GM19438 (cell line): Measurements from ENCODE around the gene TPRG1.

Experiments
- ATAC-seq: cut with Tn5 transposase; IDR thresholded peaks from one replicate; pipeline ENCODE4 v1.9.1; 2021; ENCODE audit warnings: low read depth; ENCODE audit not compliant: unreplicated experiment

TPRG1 gene

DNA sequence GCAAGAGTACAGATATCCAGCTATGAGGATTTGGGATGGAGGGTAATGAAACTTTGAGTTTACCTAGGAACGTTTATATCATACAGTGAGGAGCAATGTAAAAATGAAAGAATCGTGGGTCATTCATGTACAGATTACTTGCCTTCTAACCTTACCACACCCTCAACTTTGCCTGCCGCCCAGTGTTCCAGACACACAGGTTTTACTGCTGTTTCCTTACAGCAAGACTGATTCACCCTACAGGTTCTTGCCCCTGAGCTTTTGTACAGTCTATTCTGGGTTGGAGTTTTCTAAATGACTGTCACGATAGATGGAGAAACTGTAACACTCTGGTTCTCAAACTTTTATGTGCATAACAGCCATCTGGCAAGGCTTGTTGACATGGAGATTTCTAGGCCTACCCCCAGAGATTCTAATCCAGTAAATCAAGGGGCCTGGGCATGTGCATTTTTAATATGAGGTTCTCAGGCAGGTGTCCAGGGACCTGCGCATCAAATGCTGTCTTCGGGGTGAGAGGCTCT, 6.6 kb upstream of the TPRG1 start:
- ATAC-seq = no peak

DNA sequence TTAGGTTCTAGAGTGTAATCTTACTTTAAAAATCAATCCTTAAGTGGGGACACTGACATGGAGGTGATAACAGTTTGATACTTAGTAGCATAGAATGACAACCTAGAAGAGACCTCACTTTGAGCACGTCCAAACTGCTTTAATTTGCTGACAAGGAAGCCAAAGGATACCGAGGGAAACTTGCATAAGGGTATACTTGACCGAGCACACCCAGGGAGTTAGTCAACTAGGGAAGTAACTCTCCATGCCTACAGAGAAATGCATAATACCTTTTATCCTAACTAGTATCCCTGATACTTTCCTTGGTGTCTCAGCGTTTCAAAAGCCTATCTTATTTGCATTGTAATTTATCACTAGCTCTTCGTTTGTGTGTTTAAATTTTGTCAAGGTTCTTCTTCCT, 5.5 kb upstream of the TPRG1 start:
- ATAC-seq = no peak

DNA sequence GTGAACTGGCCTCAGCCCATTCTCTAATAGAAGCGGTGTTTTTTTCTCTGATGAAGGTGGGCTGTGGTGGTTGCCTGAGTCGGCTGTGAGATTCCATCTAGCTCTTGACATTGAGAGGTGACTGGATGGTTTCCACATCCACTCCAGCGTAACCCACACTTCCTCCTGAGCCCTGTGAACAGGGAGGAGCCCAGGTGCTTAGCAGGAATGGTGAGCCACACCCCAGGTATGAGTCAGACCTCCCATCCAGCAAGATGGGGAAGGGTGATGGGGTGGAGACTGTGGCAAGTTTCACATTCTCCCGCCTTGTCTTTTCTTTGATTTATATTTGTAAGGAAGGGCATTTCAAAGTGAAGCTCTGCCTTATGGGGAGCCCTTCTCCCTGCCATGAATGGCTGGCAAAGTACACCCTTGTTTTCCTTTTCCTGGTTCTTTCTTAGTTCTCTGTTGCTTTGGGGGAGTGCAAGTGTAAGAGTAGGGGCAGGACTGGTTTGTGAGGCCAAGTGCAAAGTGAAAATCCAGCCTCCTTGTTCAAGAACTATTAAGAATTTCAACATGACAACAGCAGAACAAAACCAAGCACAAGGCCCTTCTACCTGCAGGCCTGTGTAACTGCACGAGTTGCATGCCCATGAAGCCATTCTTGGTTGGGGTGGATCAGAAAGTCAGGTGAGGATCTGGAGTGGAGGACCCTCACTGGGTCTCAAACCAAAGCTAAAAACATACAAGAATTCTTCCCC, 4.6 kb upstream of the TPRG1 start:
- ATAC-seq = no peak

DNA sequence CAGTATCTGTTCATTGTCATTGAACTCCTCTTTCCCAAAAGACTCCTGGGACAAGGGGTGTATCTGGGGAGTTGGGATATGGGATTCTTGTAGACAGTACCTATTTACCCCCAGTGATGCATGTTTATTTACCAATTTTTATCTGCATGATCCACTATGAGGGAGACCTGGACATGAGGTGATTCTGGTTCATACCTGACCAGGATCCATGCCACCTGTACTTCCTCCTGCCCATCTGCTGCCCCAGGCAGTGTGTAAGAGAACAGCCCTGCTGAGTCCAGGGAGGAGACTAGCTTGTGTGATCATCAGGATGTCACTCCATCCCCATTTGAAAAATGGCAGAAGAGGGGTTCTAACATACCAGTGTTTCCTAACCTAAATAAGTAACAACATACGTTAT, 3.1 kb upstream of the TPRG1 start:
- ATAC-seq = no peak

DNA sequence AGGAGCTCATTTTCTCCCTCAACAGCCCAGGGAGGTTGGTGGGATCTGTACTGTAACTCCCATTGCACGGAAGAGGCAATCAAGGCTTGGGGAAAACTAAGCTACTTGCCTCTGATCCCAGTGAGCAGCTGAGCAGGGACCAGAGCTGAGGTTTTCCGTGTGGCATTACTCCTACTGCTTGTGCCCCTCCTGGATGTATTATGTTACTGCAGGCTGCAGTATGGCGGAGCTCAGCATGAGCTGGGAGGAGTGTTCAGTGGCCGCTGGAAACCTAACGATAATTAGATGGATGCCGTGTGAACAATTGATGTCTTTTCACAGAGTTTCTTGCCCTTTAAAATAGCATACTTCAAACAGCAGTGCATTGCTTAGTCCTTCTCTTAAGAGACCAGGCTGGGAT, 2.0 kb upstream of the TPRG1 start:
- ATAC-seq = no peak

DNA sequence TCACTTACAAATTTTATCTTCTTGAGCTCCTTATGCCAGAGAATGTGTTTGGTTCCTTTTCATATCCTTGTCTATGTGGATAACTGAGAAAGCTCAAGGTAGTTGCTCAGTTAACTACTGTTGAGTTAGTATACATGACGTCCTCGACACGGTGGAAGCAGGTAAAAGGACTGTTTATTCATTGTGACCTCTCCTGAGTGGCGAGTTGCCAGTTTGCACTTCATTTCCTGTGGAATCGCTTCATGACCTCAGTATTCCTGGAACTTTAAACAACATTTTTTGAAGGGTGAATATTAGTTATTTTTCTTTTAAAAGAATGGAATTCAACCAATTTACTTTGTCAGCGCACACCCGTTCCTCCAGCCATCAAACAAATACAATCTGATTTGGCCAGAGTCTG, 1.2 kb upstream of the TPRG1 start:
- ATAC-seq = no peak

DNA sequence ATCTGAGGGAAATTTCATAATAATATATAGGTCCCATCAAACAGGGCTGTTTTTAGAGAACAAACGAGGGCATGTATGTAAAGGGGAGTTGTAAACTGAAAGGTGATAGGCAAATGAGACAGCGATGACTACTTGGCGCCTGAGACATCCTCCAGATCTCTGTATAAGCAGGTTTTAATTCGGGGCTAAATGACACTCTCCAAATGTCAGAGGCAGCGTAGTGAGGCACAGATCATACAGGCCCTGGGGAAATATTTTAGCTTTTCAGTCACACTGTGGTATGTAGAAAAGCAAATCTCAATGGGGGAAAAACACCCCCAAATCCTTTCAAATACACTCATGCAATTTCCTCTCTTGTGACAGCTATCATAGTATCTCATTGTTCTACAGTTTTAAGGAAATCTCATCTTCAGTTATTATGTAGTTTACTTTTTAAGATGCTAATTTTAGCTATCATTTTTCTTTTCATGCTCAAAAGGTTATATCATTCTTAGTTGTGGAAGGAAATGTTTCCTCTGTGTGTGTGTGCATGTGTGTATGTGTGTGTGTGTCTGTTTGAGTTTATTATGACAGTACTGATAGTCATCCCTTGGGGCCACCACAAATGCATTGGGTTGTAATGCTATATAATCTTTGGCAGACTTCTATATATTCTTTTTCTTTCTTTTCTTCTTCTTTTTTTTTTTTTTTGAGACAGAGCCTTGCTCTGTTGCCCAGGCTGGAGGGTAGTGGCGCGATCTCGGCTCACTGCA, 1.1 kb downstream of the TPRG1 start:
- no peak for ATAC-seq

DNA sequence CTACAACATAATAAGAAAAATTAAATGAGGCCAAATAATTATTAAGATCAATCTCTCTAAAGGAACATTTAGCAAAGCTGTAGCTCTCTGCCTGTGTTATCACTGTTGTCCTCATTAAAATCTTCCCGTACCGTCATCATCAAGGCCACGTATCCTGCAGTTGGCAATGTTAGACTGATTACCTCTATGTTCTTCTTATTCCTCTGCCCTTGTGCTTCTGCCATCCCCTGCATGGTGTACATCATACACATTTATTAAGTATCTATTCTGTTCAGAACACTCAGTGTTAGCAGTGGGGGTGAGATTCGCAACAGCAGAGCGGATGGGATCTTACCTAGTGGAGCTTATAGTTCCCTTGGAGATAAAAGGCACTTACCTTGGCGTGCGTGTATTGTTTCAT, 12.8 kb downstream of the TPRG1 start:
- no peak for ATAC-seq

DNA sequence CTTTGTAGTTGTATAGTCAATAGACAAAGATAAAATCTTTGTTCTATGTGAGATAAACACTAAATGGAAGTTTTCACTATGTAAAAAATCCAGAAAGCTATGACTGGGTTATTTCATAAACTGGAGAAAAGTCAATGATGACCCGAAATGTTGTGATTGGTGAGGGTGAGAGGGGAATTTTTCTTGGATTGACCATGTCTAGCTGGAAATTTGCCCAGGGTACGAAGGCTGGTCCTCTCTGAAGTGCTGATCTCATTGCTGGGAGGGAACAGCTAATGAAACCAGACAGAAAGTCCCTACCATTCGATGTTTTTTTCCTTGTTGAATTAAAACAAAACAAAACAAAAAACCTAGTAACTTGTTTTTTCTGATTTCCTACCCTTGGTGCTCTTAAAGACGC, 14.3 kb downstream of the TPRG1 start:
- ATAC-seq = no peak

DNA sequence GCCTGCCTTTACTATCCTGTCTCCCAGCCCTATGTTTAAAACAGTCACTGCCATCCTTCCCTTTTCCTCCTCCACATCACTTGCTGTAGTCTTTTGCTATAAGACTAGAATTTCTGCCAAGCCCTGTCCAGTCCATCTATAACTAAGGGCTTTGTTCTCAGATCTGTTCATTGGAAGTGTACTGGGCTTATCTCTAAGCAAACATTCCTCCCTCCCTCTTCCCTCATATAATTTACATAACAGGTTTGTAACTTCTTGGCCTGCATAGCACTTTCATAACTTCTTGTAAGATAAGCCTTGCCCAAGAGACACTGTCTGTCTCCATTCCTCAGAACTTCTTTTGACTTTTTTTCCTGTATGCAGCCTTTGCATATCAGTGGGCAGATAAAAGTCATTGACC, 16.7 kb downstream of the TPRG1 start:
- ATAC-seq = no peak

DNA sequence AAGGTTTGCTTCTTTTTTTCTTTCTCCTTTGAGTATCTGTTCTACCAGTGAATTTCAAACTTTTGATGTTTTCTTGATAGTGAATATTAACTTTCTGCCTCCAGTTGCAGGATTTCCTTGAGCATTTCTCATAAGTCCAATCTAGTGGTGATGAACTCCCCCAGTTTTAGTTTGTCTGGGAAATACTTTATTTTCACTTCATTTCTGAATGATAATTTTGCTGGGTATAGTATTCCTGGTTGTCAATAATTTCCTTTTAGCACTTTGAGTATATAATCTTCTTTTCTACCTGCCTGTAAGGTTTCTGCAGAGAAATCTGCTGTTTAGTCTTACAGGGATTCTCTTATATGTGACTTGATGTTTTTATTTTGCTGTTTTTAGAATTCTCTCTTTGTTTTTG, 21.0 kb downstream of the TPRG1 start:
- no peak for ATAC-seq

DNA sequence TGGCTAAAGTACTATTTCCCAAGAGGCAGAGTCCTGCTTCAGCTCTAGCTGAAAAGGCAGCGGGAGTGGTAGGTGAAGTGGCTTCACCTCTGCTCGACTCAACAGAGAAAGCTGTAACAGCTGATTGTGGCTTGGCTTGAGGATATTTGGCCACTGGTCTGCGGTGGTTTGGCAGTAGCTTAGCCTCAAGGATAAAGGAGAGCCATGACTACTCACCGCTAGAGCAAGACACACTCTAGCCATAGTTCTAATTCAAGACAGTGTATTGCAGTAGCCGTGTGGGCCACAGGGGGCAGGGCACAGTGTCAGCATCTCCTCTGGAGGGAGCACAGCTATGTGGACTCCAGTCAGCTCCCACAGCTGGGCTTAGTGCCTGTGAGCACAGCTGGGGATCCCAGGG, 23.5 kb downstream of the TPRG1 start:
- ATAC-seq = no peak

DNA sequence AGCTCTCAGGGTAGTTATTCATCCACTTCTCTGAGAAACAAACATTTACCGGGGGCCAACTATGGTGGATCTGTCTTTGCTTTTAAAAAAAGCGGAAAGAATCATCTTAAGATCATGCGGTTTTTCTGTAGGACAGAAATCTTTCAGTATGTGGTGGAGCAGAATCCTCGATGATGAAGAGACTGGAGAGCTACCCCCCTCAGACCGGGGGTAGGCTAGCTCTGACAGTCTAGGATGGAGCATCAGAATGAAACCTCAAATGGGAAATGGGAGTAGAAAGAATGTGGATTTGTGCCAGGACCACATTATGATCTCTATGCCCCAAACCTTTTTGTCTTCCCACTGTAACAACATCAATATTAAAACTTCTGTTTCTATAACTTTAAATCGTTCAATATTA, 30.3 kb downstream of the TPRG1 start:
- no peak for ATAC-seq

DNA sequence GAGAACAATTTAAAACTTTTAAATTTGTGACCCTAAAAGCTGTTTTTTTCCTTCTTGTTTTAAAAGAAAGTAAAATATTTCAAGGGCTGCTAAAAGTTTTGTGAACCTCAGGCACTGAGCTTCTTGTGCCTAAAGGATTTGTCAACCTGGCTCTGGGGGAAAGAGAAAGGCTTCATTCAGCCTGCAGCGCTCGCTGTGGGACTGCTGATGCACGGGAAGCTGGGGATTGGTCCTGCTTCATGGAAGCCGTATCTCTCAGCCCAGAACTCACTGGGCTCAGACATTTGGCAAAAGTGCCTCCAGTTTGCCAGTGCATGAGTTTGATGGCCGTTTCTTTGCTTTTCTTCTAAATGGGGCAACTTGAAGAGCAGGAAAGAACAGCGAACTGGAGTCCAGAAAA, 30.8 kb downstream of the TPRG1 start:
- no peak for ATAC-seq

DNA sequence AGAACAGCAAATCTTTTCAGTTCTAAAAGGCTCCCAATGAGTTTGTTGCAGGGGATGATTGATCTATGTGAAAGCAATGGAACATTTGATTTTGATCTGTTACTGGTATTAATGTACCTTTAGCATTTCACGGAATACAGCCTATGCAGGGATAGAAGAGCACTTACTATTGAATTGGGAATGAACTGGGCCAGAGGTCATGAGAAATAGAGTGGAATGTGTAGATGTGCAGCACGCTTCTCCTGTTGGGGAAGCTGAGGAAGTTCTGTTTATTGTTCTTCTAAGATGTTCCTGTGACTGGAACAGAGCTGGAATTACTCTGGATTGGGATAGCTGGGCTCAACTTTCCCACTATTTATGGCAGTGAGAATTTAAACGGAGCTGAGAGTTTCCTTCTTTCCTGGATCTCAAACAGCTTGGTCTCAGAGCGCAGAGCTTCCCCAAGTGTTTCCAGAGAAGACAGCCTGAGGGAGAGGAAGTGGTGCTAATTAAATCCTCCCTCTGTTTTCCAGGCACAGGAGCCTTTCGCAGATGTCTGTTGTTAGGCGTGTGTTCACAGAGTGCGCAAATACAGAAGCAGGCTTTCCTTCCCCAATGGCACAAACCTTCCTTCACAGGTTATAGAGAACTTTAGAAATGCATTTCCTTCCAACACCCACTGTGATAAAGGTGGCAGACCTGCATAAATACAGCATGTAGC, 32.5 kb downstream of the TPRG1 start:
- no peak for ATAC-seq

DNA sequence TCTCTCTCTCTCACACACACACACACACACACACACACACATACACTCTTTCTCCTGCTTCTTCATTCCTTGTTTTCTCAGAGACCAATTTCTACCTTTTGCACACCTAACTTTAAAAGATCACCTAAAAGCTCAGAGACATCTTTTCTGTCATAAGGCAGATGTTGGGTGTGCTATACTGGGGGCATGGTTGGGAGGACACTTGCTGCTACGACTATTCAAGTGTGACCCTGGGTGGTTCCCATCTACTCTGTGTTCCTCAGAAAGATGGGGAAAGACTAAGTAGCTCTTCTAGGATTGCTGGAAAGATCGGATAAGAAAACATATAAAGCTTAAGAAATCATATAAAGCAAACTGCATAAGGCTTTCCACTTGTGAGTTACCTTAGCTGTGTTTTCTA, 33.2 kb downstream of the TPRG1 start:
- ATAC-seq = no peak

DNA sequence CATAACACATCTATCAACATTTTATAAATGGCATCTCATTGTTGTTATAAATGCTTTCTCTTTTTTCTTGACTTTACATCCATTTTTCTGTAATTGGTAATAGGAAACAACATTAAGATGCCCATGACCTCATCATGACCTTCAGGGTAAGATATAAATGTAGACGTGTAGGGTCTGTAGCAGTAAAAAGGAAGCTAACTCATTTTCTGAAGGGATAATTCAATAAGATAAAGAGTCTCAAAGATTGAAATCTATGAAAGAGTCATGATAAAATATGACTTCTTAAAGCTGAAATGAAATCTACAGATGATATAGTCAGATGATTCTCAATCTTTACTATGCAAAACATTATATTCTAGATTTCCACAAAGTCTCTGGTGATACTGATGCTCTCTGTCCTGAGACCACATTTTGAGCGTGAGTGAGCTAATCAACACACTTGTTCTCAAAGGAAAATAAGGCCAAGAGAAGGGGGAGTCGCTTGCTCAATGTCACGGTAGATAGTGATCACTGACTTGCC, 38.5 kb downstream of the TPRG1 start:
- no peak for ATAC-seq

DNA sequence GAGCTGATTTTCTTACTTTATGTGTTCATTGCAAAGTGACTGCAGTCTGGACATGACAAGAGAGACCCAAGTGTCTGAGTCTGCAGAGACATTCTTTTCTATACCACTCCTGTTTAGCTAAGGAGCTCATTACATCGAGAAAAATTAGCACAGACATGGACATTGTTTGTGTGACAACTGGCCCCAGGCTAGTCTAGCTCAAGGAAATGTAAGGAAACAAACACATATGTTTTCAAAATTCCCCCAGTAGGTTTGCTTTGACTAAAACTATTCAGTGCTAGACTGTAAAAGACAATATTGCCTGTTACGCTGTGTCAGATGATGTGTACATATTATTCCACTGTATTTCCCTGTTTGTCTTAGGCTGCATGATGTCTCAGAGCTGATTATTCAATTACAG, 40.9 kb downstream of the TPRG1 start:
- no peak for ATAC-seq

DNA sequence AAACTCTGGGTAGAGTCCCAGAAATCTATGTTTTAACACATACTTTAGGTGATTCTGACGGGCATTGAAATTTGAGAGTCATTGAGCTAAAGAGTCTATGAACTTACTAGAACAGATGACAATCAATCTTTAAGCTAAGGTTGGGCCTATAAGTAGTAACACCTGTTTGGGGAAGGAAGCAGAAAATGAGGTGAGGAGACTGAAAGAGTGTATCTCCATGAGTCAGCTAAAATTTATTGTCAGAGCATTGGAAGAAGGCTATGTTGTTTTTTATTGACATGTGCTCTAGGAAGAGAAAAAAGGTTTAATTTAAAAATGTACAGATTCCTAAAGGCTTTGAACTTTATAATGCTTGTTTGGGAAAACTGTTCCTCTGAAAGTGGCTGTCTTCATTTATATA, 42.9 kb downstream of the TPRG1 start:
- no peak for ATAC-seq

DNA sequence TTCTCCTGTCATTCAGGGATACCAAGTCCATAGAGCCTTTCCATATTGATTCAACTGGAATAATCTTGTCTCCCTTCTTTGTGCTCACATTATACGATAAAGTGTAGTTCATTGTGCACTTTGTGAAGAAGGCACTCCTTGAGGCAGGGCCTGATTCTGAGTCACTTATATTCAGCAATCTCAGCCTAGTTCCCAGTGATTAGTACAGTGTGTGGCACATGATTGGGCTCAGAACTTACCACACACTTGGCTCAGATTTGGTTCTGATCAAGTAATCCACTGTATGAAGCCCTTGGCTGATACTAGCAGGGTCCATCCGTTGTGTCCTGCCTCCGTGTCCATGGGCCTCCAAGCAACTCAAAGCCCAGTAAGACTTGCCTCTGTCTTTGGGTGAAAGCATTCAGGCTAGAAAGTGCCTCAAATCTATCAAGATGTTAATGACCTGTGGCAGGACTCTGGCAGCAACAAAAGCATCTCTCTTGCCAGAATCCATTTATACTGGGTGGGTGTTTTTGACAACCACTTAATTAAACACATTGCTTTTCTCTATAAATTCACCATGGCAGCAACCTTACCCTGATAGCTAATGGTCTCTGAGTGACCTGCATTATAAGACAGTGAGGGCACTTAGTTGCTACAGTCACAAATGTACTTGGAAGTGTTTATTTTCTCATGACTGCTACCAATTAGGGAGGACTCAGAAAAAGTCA, 51.3 kb downstream of the TPRG1 start:
- ATAC-seq = no peak

DNA sequence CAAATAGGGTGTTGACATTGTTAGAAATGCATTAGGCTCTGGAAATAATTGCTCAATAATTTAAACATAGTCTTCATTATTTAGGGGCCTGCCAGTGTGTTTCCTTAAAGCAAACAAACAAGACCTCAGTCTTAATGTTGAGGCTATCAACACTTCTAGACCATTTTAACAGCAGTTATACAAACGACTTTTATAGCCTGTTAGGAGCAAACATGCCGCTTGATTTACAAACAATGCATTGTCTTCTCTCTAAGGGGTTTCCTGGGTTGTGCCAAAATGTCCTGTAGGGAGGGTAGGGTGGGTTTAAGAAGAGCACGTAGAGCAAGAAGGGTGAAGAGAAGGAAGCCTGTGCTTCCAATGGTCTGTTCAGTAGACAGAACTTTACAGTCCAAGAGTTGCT, 53.7 kb downstream of the TPRG1 start:
- ATAC-seq = no peak
